HEK293 (cell line): Measurements from ENCODE around the gene HNRNPA2B1.

ENCODE experiments used
- CTCF ChIA-PET: fragments of 350-600 bp; formaldehyde crosslinking; extraction: SDS; loops from one replicate; lab custom pipeline; 2021; ENCODE audit warnings: antibody characterized with exemption; lab: Yijun Ruan, JAX
- POLR2A ChIA-PET: fragments of 300-600 bp; formaldehyde crosslinking; extraction: SDS; loops from one replicate; lab custom pipeline; 2020; ENCODE audit warnings: antibody characterized with exemption, inconsistent platforms; lab: Yijun Ruan, JAX
- H3K27ac ChIP-seq: fragments of 200-500 bp; sonication (Bioruptor generic); 2 replicates; pipeline ENCODE4 v1.5.1; 2014; ENCODE audit warnings: low read depth, low read length, control low read depth, inconsistent platforms; ENCODE audit errors: extremely low read depth
- H3K36me3 ChIP-seq, 2 experiments: fragments of 200-500 bp in 1 of 2; sonication (Bioruptor generic) in 1 of 2; 1 replicate in 1 of 2; 2 replicates in 1 of 2; pipeline ENCODE4 v1.5.1; 2014 to 2017; ENCODE audit warnings: inconsistent platforms in 2 of 2, low read length in 2 of 2; ENCODE audit not compliant: control insufficient read depth in 2 of 2, insufficient read depth in 1 of 2
- H3K4me1 ChIP-seq: fragments of 200-500 bp; sonication (Bioruptor generic); 2 replicates; pipeline ENCODE4 v1.5.1; 2014; ENCODE audit warnings: mild to moderate bottlenecking, low read length, inconsistent platforms; ENCODE audit not compliant: control insufficient read depth, insufficient read depth
- H3K4me3 ChIP-seq: 2 replicates; pipeline ENCODE4 v1.5.1; 2011; ENCODE audit warnings: low read depth, mild to moderate bottlenecking, control low read depth, low read length, moderate library complexity
- H3K9me3 ChIP-seq: fragments of 200-500 bp; sonication (Bioruptor generic); 2 replicates; pipeline ENCODE4 v1.5.1; 2014; ENCODE audit warnings: low read depth, low read length, inconsistent platforms; ENCODE audit not compliant: control insufficient read depth, insufficient read depth
- HOXC10 ChIP-seq: sonication (generic); formaldehyde crosslinking; IDR thresholded peaks from 2 replicates; pipeline ENCODE4 v1.8.1; 2023; ENCODE audit warnings: mild to moderate bottlenecking, missing genetic modification reagents
- HOXD13 ChIP-seq: sonication (generic); formaldehyde crosslinking; IDR thresholded peaks from 2 replicates; pipeline ENCODE4 v1.8.0; 2022; ENCODE audit warnings: missing genetic modification reagents, borderline replicate concordance
- TRIM28 ChIP-seq: IDR thresholded peaks from 2 replicates; pipeline ENCODE4 v1.6.1; 2011; ENCODE audit warnings: low read length, control low read depth, borderline replicate concordance
- ZNF133 ChIP-seq: fragments of 450-650 bp; formaldehyde crosslinking; IDR thresholded peaks from 2 replicates; pipeline ENCODE4 v1.5.1; 2016; ENCODE audit warnings: missing biosample characterization, missing genetic modification characterization
- ZNF2 ChIP-seq: fragments of 450-650 bp; formaldehyde crosslinking; IDR thresholded peaks from 2 replicates; pipeline ENCODE4 v1.5.1; 2016; ENCODE audit warnings: missing biosample characterization, missing genetic modification characterization
- ZNF211 ChIP-seq: fragments of 450-650 bp; formaldehyde crosslinking; IDR thresholded peaks from 2 replicates; pipeline ENCODE4 v1.5.1; 2016; ENCODE audit warnings: low read depth, missing biosample characterization, missing genetic modification characterization
- ZNF223 ChIP-seq: fragments of 450-650 bp; formaldehyde crosslinking; IDR thresholded peaks from 2 replicates; pipeline ENCODE4 v1.5.1; 2016; ENCODE audit warnings: missing biosample characterization, missing genetic modification characterization
- ZNF660 ChIP-seq: fragments of 450-650 bp; IDR thresholded peaks from 2 replicates; pipeline ENCODE4 v1.5.1; 2018; ENCODE audit warnings: missing biosample characterization, mild to moderate bottlenecking, missing genetic modification characterization
- ZNF747 ChIP-seq: fragments of 450-650 bp; formaldehyde crosslinking; IDR thresholded peaks from 2 replicates; pipeline ENCODE4 v1.5.1; 2016; ENCODE audit warnings: missing biosample characterization, missing genetic modification characterization
- ZNF76 ChIP-seq: fragments of 450-650 bp; formaldehyde crosslinking; IDR thresholded peaks from 2 replicates; pipeline ENCODE4; 2016; ENCODE audit warnings: low read depth, missing biosample characterization, missing genetic modification characterization, borderline replicate concordance
- ZNF785 ChIP-seq: fragments of 450-650 bp; formaldehyde crosslinking; IDR thresholded peaks from 2 replicates; pipeline ENCODE4 v1.5.1; 2016; ENCODE audit warnings: missing biosample characterization, missing genetic modification characterization

Gene HNRNPA2B1

DNA sequence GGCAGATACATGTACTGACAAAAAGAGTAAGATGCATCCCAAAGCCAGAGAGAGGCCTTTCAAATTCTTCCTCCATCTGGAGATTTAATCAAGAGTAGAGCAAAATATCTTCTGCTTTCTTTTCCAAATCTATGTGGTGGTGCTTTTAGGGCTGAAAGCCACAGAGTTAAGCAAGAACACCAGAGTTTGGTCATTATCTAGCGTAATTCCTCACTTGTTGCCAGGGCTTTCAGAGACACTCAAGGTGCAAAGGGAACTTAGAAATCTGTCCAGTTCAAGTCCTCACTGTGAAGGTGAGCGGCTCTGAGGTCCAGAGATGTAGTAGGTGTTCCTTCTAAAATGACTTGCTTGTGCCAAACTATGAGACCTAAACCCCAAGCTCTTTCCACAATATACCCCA, 59.5 kb downstream of the HNRNPA2B1 start (continued):
- no peak for TF ChIP-seq ZNF660
- no peak for TF ChIP-seq ZNF211
- no peak for TF ChIP-seq ZNF747
- no peak for TF ChIP-seq ZNF133
- no peak for TF ChIP-seq HOXD13 (CRISPR knock-in tag)
- TF ChIP-seq ZNF223 (tag by site-specific recombination) = no peak
- no peak for TF ChIP-seq ZNF785
- TF ChIP-seq HOXC10 (CRISPR knock-in tag) = no peak
- TF ChIP-seq TRIM28 = no peak
- TF ChIP-seq ZNF2 (tag by site-specific recombination) = no peak

DNA sequence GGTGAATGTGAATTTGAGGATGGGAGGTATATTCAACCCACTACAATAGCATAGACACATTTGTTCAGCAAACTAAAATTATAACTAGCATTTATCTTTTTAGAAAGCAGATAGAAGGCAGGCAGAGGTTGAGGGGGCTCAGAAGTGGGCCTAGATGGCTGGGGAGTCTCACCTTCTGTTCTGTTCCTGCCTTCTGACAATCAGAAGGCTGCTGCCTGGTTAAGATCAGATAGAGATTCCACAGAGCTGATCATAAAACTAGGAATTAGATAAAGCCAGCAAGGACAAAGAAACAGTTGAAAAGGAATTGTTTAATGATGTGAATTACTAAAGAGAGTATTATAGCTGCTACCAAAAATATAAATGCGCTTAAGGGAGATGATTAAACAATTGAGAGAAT, 60.2 kb downstream of the HNRNPA2B1 start:
- Histone ChIP-seq H3K27ac (no peak overlapping the region), H3K4me3 (no peak overlapping the region)
- CTCF ChIA-PET = interaction anchor here (0.5 kb wide), 1 partner anchor 225 kb away, joined by 3 read pairs; no protein-coding TSS in a partner anchor

More for the DNA sequence above, 60.2 kb downstream of the HNRNPA2B1 start:
- no peaks in the 10 kb centered on the region for H3K9me3 ChIP-seq
- POLR2A ChIA-PET = interaction anchor here (0.6 kb wide), 1 partner anchor 12 kb away, joined by 6 read pairs; the partner anchor contains the start of gene NFE2L3
- peaks cover 4% of the 10 kb centered on the region for H3K4me1 ChIP-seq
- TF ChIP-seq ZNF76 (tag by site-specific recombination) = no peak
- H3K36me3 ChIP-seq = no peaks in the 10 kb centered on the region
